Measurements from ENCODE around the gene ANGPTL4.

The ANGPTL4 gene

DNA sequence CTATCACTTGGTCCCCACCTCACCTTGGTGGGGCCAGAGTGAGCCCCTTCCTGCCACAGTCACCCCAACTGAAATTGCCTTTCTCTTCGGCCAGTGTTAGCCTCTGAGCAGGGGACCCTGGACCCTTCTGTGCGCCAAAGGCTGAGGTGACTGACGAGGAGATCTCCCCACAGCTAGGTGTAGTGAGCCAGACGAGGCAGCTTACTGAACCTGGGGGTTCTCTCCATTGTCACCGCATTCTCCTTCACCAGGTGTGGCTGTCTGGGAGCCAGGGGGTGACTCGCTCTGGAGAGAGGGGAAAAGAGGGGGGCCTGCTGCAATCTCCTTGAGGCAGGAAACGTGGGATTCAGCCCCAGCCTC lies 41.3 kb upstream of the ANGPTL4 start:
- Histone ChIP-seq H3K36me3 (ENCODE audit: control insufficient read depth, insufficient read depth, low read length) (peaks cover 43% of the 10 kb centered on the region), H3K27ac (ENCODE audit: low read depth, low read length, severe bottlenecking) (no peak overlapping the region), H3K4me1 (ENCODE audit: control insufficient read depth, insufficient read depth, low read length, poor library complexity, severe bottlenecking) (peaks cover 8% of the 10 kb centered on the region), H3K4me3 (ENCODE audit: extremely low read depth, insufficient read depth, low read length, poor library complexity, severe bottlenecking) (peak overlapping the region; percentile 96), H3K9me3 (ENCODE audit: control insufficient read depth, low read length) (no peaks in the 10 kb centered on the region)
- whole genome bisulfite sequencing, 2 experiments (ENCODE audit: insufficient coverage in 2 of 2), result 89 to 92% methylated on average over 5 of the region's 7 CpGs

DNA sequence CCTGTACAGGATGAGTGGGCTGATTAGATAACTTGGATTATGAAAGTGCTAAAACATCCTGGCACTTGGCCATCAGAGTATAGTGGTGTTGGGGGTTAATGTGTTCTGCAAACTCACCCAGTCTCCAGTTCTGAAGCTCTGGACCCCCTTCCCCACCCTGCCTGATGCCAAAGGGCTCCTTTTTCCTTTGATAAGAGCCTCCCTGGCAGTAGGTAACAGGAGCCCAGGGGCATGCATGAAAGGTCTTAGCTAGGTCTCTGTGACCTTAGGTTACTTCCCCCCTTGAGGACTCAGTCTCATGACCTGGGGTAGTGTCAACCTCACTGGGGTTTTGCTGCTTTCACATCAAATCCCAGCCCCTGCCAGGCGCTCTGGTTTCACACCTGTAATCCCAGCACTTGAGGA lies 40.2 kb upstream of the ANGPTL4 start:
- no CpG with 5 or more reads among the region's 1 CpG for WGBS, 2 experiments (ENCODE audit: insufficient coverage in 2 of 2)
- peaks cover 8% of the 10 kb centered on the region for H3K4me1 ChIP-seq (ENCODE audit: control insufficient read depth, insufficient read depth, low read length, poor library complexity, severe bottlenecking)
- no peak overlapping the region for H3K4me3 ChIP-seq (ENCODE audit: extremely low read depth, insufficient read depth, low read length, poor library complexity, severe bottlenecking)
- H3K27ac ChIP-seq (ENCODE audit: low read depth, low read length, severe bottlenecking), result no peak overlapping the region
- H3K36me3 ChIP-seq (ENCODE audit: control insufficient read depth, insufficient read depth, low read length), result peaks cover 35% of the 10 kb centered on the region
- H3K9me3 ChIP-seq (ENCODE audit: control insufficient read depth, low read length), result no peaks in the 10 kb centered on the region

DNA sequence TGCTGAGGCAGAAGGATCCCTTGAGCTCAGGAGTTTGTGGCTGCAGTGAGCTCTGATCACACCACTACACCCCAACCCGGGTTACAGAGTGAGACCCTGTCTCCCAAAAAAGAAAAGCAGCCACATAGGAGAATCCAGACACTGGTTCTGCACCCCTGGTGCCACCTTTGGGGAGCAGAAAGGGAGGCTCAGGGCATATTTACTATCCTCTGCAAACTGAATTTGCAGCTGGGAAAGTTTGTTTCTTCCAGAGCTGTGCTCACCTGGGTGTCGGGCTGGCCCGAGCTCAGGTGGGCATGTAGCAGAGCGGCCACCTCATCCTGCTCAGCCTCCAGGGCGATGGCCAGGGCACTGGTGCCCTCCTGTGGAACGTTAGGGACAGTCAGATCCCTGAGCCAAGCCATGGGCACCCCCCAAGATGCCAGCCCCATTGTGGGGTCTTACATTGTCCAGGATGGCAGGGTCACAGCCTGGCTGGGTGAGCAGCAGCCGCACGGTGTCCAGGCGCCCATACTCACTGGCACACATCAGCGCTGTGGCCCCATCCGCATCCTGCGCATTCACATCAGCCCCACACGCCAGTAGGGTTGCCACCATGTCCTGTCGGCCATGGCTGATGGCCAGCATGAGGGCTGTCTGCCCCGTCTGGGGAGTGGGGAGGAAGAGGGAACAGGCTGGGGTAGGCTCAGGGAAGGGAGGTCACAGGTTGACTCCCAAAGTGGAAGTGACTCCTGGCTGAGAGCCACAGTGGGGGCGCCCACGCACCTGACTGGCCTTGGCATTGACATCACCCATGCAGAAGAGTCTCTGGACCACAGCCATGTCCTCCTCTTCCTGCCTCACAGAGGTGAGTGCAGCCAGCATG lies 39.5 kb upstream of the ANGPTL4 start:
- Histone ChIP-seq H3K27ac (ENCODE audit: low read depth, low read length, severe bottlenecking) (no peak overlapping the region), H3K36me3 (ENCODE audit: control insufficient read depth, insufficient read depth, low read length) (peaks cover 32% of the 10 kb centered on the region)
- WGBS, 2 experiments (ENCODE audit: insufficient coverage in 2 of 2), result 88 to 95% methylated on average over 16 to 17 of the region's 17 CpGs

DNA sequence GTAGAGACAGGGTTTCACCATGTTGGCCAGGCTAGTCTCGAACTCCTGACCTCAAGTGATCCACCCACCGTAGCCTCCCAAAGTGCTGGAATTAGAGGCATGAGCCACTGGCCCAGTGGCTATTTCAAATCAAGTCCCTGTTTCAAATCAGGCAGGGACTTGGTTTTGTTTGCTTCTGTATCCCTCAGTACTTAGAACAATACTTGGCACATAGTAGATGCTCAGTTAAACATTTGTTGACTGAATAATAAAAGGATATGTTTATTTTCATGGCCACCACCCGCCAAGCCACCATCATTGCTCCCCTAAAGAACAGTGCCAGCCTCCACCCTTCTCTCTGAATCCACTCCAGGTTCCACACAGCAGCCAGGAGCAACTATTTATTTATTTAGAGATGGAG lies 38.5 kb upstream of the ANGPTL4 start:
- 89 to 100% methylated on average over 2 of the region's 3 CpGs for WGBS, 2 experiments (ENCODE audit: insufficient coverage in 2 of 2)
- no peak overlapping the region for H3K27ac ChIP-seq (ENCODE audit: low read depth, low read length, severe bottlenecking)

More for the DNA sequence above, 39.5 kb upstream of the ANGPTL4 start:
- Histone ChIP-seq H3K9me3 (ENCODE audit: control insufficient read depth, low read length) (no peaks in the 10 kb centered on the region), H3K4me3 (ENCODE audit: extremely low read depth, insufficient read depth, low read length, poor library complexity, severe bottlenecking) (no peak overlapping the region), H3K4me1 (ENCODE audit: control insufficient read depth, insufficient read depth, low read length, poor library complexity, severe bottlenecking) (peaks cover 8% of the 10 kb centered on the region)

DNA sequence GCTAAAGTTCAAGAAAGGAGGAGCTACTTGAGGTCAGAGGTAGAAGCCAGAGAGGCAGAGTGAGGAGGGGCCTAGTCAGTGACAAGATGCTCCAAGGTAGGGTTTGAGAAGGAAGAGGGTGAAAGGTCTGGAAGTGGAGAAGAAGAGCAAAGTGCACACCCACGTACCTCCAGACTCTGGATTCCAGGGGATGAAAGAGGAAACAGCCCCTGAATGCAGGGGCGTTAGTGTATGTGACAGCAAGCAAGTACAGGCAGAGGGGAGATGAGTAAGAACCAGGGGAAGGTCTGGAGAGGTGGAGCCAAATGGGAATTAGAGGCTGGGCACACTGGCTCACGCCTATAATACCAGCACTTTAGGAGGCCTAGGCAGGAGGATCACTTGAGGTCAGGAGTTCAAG lies 34.0 kb upstream of the ANGPTL4 start:
- H3K4me1 ChIP-seq (ENCODE audit: control insufficient read depth, insufficient read depth, low read length, poor library complexity, severe bottlenecking), result peaks cover 5% of the 10 kb centered on the region
- H3K4me3 ChIP-seq (ENCODE audit: extremely low read depth, insufficient read depth, low read length, poor library complexity, severe bottlenecking), result no peak overlapping the region
- peaks cover 2% of the 10 kb centered on the region for H3K36me3 ChIP-seq (ENCODE audit: control insufficient read depth, insufficient read depth, low read length)
- WGBS, 2 experiments (ENCODE audit: insufficient coverage in 2 of 2), result 71 to 79% methylated on average over 3 of the region's 3 CpGs
- H3K9me3 ChIP-seq (ENCODE audit: control insufficient read depth, low read length), result no peaks in the 10 kb centered on the region
- no peak overlapping the region for H3K27ac ChIP-seq (ENCODE audit: low read depth, low read length, severe bottlenecking)

More for the DNA sequence above, 38.5 kb upstream of the ANGPTL4 start:
- Histone ChIP-seq H3K4me1 (ENCODE audit: control insufficient read depth, insufficient read depth, low read length, poor library complexity, severe bottlenecking) (no peaks in the 10 kb centered on the region), H3K9me3 (ENCODE audit: control insufficient read depth, low read length) (no peaks in the 10 kb centered on the region), H3K4me3 (ENCODE audit: extremely low read depth, insufficient read depth, low read length, poor library complexity, severe bottlenecking) (no peak overlapping the region), H3K36me3 (ENCODE audit: control insufficient read depth, insufficient read depth, low read length) (peaks cover 32% of the 10 kb centered on the region)

DNA sequence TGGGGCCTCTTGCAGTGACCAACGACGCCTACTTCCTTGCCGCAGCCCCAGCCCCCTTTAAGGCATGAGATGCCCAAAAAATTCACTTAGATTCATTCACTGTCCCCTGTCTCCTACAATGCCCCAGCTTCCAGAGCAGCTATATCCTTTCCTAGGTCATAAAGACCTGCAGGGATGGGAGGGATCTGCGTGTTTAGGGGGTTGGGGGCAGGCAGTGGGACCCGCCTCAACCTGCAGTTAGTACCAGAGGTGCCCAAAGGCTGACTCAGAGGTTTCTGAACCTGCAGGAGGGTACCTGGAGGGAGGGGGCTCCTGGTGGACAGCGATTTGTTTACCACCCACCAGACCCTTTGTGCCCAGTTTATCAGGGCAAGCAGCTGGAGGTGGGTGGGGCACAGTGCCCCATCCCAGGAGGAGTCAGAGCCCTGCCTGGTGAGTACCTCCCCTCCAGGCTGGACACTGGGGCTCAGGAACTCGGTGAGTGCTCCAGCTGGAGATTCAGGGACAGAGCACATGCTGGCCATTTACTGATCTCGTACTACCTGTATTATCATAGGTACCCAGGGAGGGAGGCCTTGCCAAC lies 32.6 kb upstream of the ANGPTL4 start:
- 85 to 88% methylated on average over 3 to 4 of the region's 8 CpGs for WGBS, 2 experiments (ENCODE audit: insufficient coverage in 2 of 2)

DNA sequence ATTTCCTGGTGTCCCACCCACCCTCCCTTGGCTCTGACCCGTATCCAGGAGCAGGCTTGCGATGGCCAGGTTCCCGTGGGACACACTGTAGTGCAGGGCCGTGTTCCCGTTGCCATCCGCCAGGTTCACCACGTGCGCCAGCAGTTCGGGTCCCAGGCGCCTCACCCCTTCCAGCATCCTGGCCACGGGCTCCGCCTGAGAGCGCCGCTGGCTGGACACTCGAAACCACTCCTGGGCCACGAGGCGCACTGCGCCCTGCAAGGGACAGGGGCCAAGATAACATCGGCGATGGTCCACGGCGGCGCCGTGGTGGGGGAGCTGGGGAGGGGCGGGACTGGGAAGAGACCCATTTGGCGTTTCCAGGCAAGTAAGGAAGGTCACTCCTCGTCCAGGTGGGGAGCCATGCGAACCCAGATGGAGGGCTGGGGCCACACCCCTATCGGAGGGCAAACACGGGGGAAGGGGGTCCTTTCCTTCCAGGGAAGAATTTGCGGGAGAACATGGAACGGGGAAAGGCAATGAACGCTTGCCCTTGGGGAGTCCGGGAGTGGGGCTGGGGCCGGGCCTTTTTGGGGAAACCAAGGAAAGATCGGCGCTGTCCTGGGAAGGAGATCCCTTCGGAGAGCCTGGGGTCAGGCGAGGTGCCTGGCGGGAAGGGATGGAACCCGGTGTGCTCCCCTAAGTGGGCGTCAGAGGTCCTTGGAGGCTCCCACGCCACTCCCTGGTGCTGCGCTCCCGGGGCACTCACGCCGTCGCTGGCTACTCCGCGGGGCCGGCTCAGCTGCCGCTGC lies 30.8 kb upstream of the ANGPTL4 start:
- Histone ChIP-seq H3K36me3 (ENCODE audit: control insufficient read depth, insufficient read depth, low read length) (no peaks in the 10 kb centered on the region), H3K27ac (ENCODE audit: low read depth, low read length, severe bottlenecking) (no peak overlapping the region), H3K9me3 (ENCODE audit: control insufficient read depth, low read length) (no peaks in the 10 kb centered on the region), H3K4me1 (ENCODE audit: control insufficient read depth, insufficient read depth, low read length, poor library complexity, severe bottlenecking) (peaks cover 5% of the 10 kb centered on the region), H3K4me3 (ENCODE audit: extremely low read depth, insufficient read depth, low read length, poor library complexity, severe bottlenecking) (peak overlapping the region; percentile 29)
- WGBS, 2 experiments (ENCODE audit: insufficient coverage in 2 of 2), result 23 to 29% methylated on average over 41 to 51 of the region's 52 CpGs

More for the DNA sequence above, 32.6 kb upstream of the ANGPTL4 start:
- H3K27ac ChIP-seq (ENCODE audit: low read depth, low read length, severe bottlenecking), result no peak overlapping the region
- no peaks in the 10 kb centered on the region for H3K36me3 ChIP-seq (ENCODE audit: control insufficient read depth, insufficient read depth, low read length)
- no peaks in the 10 kb centered on the region for H3K9me3 ChIP-seq (ENCODE audit: control insufficient read depth, low read length)
- H3K4me3 ChIP-seq (ENCODE audit: extremely low read depth, insufficient read depth, low read length, poor library complexity, severe bottlenecking), result no peak overlapping the region
- peaks cover 5% of the 10 kb centered on the region for H3K4me1 ChIP-seq (ENCODE audit: control insufficient read depth, insufficient read depth, low read length, poor library complexity, severe bottlenecking)

DNA sequence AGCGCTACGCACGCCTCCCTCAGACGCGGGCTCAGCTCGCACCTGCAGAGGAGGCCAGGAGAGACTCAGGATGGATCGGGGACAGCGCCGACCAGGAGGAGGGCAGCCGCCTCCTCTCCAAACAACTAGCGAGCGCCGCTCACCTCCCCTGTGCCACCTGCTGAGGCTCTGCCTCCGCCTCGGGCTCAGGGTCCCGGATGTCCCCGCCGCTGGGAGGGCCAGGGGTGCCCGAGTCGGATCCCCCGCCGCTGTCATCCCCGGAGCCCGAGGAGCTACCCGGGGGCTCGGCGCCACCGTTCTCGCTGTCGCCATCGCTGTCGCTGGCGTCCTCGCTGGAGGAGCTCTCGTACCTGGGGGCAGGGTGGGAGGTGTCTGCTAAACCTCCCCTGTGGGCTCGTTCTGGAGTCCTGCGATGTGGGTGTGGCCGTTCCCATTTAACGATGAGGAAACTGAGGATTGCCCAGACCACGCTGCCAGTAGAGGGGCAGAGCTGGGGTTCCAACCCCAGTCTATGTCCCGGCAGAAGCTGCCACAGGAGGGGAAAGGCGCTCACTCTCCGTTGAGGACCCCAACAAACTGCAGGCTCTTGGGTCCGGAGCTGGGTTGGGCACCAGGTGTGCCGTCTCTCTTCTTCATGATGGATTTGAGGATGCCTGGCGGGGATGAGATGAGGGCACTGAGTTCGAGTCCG lies 30.0 kb upstream of the ANGPTL4 start:
- no peaks in the 10 kb centered on the region for H3K9me3 ChIP-seq (ENCODE audit: control insufficient read depth, low read length)
- no peaks in the 10 kb centered on the region for H3K36me3 ChIP-seq (ENCODE audit: control insufficient read depth, insufficient read depth, low read length)
- no peak overlapping the region for H3K27ac ChIP-seq (ENCODE audit: low read depth, low read length, severe bottlenecking)
- peaks cover 5% of the 10 kb centered on the region for H3K4me1 ChIP-seq (ENCODE audit: control insufficient read depth, insufficient read depth, low read length, poor library complexity, severe bottlenecking)
- H3K4me3 ChIP-seq (ENCODE audit: extremely low read depth, insufficient read depth, low read length, poor library complexity, severe bottlenecking), result peak overlapping the region; percentile 29
- WGBS, 2 experiments (ENCODE audit: insufficient coverage in 2 of 2), result 5 to 8% methylated on average over 45 to 48 of the region's 48 CpGs

DNA sequence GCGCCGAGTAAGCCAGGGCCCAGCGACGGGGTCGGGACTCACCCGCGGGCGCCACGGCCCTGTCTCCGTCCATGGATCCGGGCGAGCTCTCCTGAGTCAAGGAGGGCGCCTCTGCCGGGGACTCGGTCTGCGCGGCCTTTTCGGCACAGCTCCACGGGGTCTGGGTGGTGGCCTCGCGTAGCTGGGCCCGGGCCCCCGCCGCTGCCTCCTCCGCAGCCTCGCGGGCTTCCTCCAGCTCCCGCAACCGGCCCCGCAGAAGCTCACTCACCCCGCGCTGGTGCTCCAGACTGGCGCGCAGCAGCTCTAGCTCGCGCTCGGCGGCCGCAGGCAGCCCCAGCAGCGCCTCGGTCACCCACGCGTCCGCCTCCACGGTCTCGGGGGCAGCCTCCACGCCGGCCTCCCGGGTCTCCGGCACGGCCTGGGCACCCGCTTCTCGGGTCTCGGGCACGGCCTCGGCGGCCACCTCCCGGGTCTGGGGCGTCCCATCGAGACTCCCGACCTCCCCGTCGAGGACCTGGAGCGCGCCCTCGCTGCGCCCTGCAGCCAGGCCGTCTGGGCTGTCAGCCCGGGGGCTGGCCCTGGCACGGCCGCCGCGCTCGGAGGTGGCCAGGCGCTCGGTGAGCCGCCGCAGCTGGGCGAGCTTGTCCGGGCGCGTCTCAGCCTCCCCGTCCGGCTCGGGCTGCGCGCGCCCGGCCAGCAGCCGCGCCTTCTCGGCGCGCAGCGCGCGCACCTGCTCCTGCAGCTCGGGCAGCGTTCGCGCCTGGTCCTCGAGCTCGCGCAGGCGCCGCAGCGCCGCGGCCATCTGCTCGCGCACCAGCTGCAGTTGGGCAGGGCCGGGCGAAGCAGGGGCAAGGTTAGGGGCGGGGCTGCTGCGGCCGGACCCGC lies 29.3 kb upstream of the ANGPTL4 start:
- Histone ChIP-seq H3K4me3 (ENCODE audit: extremely low read depth, insufficient read depth, low read length, poor library complexity, severe bottlenecking) (peak overlapping the region; percentile 29), H3K4me1 (ENCODE audit: control insufficient read depth, insufficient read depth, low read length, poor library complexity, severe bottlenecking) (peaks cover 5% of the 10 kb centered on the region), H3K27ac (ENCODE audit: low read depth, low read length, severe bottlenecking) (no peak overlapping the region), H3K9me3 (ENCODE audit: control insufficient read depth, low read length) (no peaks in the 10 kb centered on the region), H3K36me3 (ENCODE audit: control insufficient read depth, insufficient read depth, low read length) (no peaks in the 10 kb centered on the region)
- WGBS, 2 experiments (ENCODE audit: insufficient coverage in 2 of 2), result 3 to 4% methylated on average over 101 to 114 of the region's 117 CpGs
